Activated CD4-positive, CD25-positive, alpha-beta regulatory T cell (primary cell): ENCODE data around the gene LRRC18.

Source experiments
- DNase-seq, 4 experiments: peaks; one replicate each; lab custom pipeline; 2025; lab: John Stamatoyannopoulos, UW

The LRRC18 gene

GRCh38 chr10:48880016-48880705, 59.5 kb downstream of the LRRC18 start:
- DNase-seq = no peak

- DNase-seq = no peak
Observed at GRCh38 chr10:48879451-48879850, 60.2 kb downstream of the LRRC18 start.

GRCh38 chr10:48878091-48878490, 61.5 kb downstream of the LRRC18 start:
- DNase-seq = no peak

GRCh38 chr10:48872234-48872633, 67.4 kb downstream of the LRRC18 start:
- no peak for DNase-seq
